IMR-90 (cell line): ENCODE measurements around the gene LRSAM1. TPM values are rescaled to one million over a fixed set of nuclear protein-coding genes. Genes with fewer than 3 reads are reported as not detected.

Experiments used
- ATAC-seq: fragments of 200-7000 bp; cut with Tn5 transposase; 2 replicates; pipeline ENCODE4 v1.9.1; 2020; ENCODE audit warnings: low read depth, mild to moderate bottlenecking, moderate library complexity
- BruUV-seq: library from RNA; stranded (reverse); fragments of 400-500 nt; replicated peaks from 2 replicates; lab custom pipeline; 2021; lab: Mats Ljungman, UMichigan
- CTCF ChIA-PET: fragments of 300-600 bp; formaldehyde crosslinking; extraction: SDS; loops from one replicate; lab custom pipeline; 2021; ENCODE audit warnings: antibody characterized with exemption; lab: Yijun Ruan, JAX
- POLR2A ChIA-PET: fragments of 300-600 bp; sonication (Branson Sonifier 250); formaldehyde crosslinking; loops from one replicate; lab custom pipeline; 2022; ENCODE audit warnings: antibody characterized with exemption; ENCODE audit not compliant: unreplicated experiment; lab: Charles Lee
- DNase-seq: peaks from one replicate; pipeline ENCODE4 v3.0.0; 2013
- H2AFZ ChIP-seq: replicated peaks from 2 replicates; pipeline ENCODE3; 2013; ENCODE audit warnings: low read length, mild to moderate bottlenecking; ENCODE audit not compliant: poor library complexity
- H2AK5ac ChIP-seq: 2 replicates; pipeline ENCODE4 v1.6.1; 2013; ENCODE audit warnings: low read depth, low read length, inconsistent platforms
- H2AK9ac ChIP-seq: replicated peaks from 2 replicates; pipeline ENCODE3; 2013; ENCODE audit warnings: mild to moderate bottlenecking, low read depth, low read length, moderate library complexity; ENCODE audit not compliant: poor library complexity
- H2BK120ac ChIP-seq: 2 replicates; pipeline ENCODE4 v1.6.1; 2013; ENCODE audit warnings: low read depth, low read length, inconsistent platforms
- H2BK15ac ChIP-seq: 3 replicates; pipeline ENCODE4 v1.6.1; 2013; ENCODE audit warnings: low read depth, low read length, inconsistent platforms
- H2BK20ac ChIP-seq: 2 replicates; pipeline ENCODE4 v1.6.1; 2013; ENCODE audit warnings: low read depth, mild to moderate bottlenecking, inconsistent platforms, low read length, moderate library complexity
- H2BK5ac ChIP-seq: 2 replicates; pipeline ENCODE4 v1.6.1; 2013; ENCODE audit warnings: mild to moderate bottlenecking, low read depth, low read length, inconsistent platforms; ENCODE audit not compliant: poor library complexity, severe bottlenecking
- H3K14ac ChIP-seq: replicated peaks from 2 replicates; pipeline ENCODE4 v1.6.1; 2013; ENCODE audit warnings: low read depth, low read length, inconsistent platforms
- H3K18ac ChIP-seq: 2 replicates; pipeline ENCODE4 v1.6.1; 2013; ENCODE audit warnings: low read depth, low read length, control low read depth
- H3K23ac ChIP-seq: 2 replicates; pipeline ENCODE4 v1.6.1; 2013; ENCODE audit warnings: low read depth, low read length, inconsistent platforms
- H3K27ac ChIP-seq: 2 replicates; pipeline ENCODE4 v1.5.1; 2013; ENCODE audit warnings: mild to moderate bottlenecking, control low read depth, low read length; ENCODE audit not compliant: insufficient read depth
- H3K27me3 ChIP-seq: 2 replicates; pipeline ENCODE4 v1.6.1; 2013; ENCODE audit warnings: low read length; ENCODE audit not compliant: control insufficient read depth, insufficient read depth
- H3K36me3 ChIP-seq: 2 replicates; pipeline ENCODE4 v1.6.1; 2013; ENCODE audit warnings: low read length, mixed read lengths; ENCODE audit not compliant: control insufficient read depth, insufficient read depth
- H3K4ac ChIP-seq: 2 replicates; pipeline ENCODE4 v1.6.1; 2013; ENCODE audit warnings: low read depth, low read length, inconsistent platforms
- H3K4me1 ChIP-seq: 2 replicates; pipeline ENCODE4 v1.6.1; 2013; ENCODE audit warnings: low read length, mixed read lengths; ENCODE audit not compliant: control insufficient read depth, insufficient read depth
- H3K4me2 ChIP-seq: 2 replicates; pipeline ENCODE4 v1.6.1; 2013; ENCODE audit warnings: low read depth, mild to moderate bottlenecking, control low read depth, low read length, moderate library complexity
- H3K4me3 ChIP-seq: 2 replicates; pipeline ENCODE4 v1.5.1; 2013; ENCODE audit warnings: low read depth, mild to moderate bottlenecking, control low read depth, low read length, moderate library complexity; ENCODE audit not compliant: insufficient read depth
- H3K56ac ChIP-seq: 2 replicates; pipeline ENCODE4 v1.6.1; 2013; ENCODE audit warnings: low read length, inconsistent platforms; ENCODE audit not compliant: insufficient read depth; ENCODE audit errors: extremely low read depth
- H3K79me1 ChIP-seq, 2 experiments: 2 replicates each; pipeline ENCODE4 v1.6.1; 2013; ENCODE audit warnings: low read length in 2 of 2, inconsistent platforms in 1 of 2, low read depth in 1 of 2
- H3K9ac ChIP-seq: 2 replicates; pipeline ENCODE4 v1.6.1; 2013; ENCODE audit warnings: low read depth, low read length, control low read depth
- H3K9me1 ChIP-seq: 2 replicates; pipeline ENCODE4 v1.6.1; 2013; ENCODE audit warnings: low read length, inconsistent platforms; ENCODE audit not compliant: insufficient read depth
- H3K9me3 ChIP-seq: 2 replicates; pipeline ENCODE4 v1.6.1; 2013; ENCODE audit warnings: low read length; ENCODE audit not compliant: control insufficient read depth, insufficient read depth
- H4K20me1 ChIP-seq: 2 replicates; pipeline ENCODE4 v1.6.1; 2013; ENCODE audit warnings: low read length, inconsistent platforms; ENCODE audit not compliant: insufficient read depth
- H4K5ac ChIP-seq: 2 replicates; pipeline ENCODE4 v1.6.1; 2013; ENCODE audit warnings: mild to moderate bottlenecking, low read depth, low read length, control low read depth
- H4K8ac ChIP-seq, 2 experiments: 2 replicates each; pipeline ENCODE4 v1.6.1; 2013; ENCODE audit warnings: low read depth in 2 of 2, low read length in 2 of 2, control low read depth in 1 of 2, inconsistent platforms in 1 of 2
- H4K91ac ChIP-seq: 2 replicates; pipeline ENCODE4 v1.6.1; 2013; ENCODE audit warnings: low read depth, low read length, inconsistent platforms; ENCODE audit not compliant: insufficient read depth
- BHLHE40 ChIP-seq: fragments of 150-350 bp; IDR thresholded peaks from 2 replicates; pipeline ENCODE4 v1.6.1; 2016; ENCODE audit warnings: mild to moderate bottlenecking, low read depth, low read length
- CHD1 ChIP-seq: IDR thresholded peaks from 2 replicates; pipeline ENCODE4 v1.6.1; 2012; ENCODE audit warnings: low read depth, low read length, improper control_type of control experiment
- ELK1 ChIP-seq: fragments of 150-350 bp; IDR thresholded peaks from 2 replicates; pipeline ENCODE4 v1.6.1; 2016; ENCODE audit warnings: low read depth, mild to moderate bottlenecking, low read length, moderate library complexity, borderline replicate concordance
- FOS ChIP-seq: fragments of 150-350 bp; IDR thresholded peaks from 2 replicates; pipeline ENCODE4 v1.6.1; 2016; ENCODE audit warnings: low read depth, low read length
- MAFK ChIP-seq: IDR thresholded peaks from 2 replicates; pipeline ENCODE4 v1.6.1; 2012; ENCODE audit warnings: low read depth, low read length, improper control_type of control experiment
- MAZ ChIP-seq: IDR thresholded peaks from 2 replicates; pipeline ENCODE4 v1.6.1; 2012; ENCODE audit warnings: low read depth, mild to moderate bottlenecking, low read length, improper control_type of control experiment, moderate library complexity, borderline replicate concordance
- MXI1 ChIP-seq: IDR thresholded peaks from 2 replicates; pipeline ENCODE4 v1.6.1; 2012; ENCODE audit warnings: low read depth, mild to moderate bottlenecking, low read length, moderate library complexity, borderline replicate concordance
- POLR2A ChIP-seq: IDR thresholded peaks from 2 replicates; pipeline ENCODE4 v1.6.1; 2012; ENCODE audit warnings: mild to moderate bottlenecking, low read depth, low read length
- RAD21 ChIP-seq: IDR thresholded peaks from 2 replicates; pipeline ENCODE4 v1.6.1; 2012; ENCODE audit warnings: low read length, improper control_type of control experiment
- RCOR1 ChIP-seq: IDR thresholded peaks from 2 replicates; pipeline ENCODE4 v1.6.1; 2012; ENCODE audit warnings: mild to moderate bottlenecking, low read length, improper control_type of control experiment; ENCODE audit not compliant: insufficient replicate concordance
- RFX5 ChIP-seq: IDR thresholded peaks from 2 replicates; pipeline ENCODE4 v1.8.0; 2012; ENCODE audit warnings: low read depth, mild to moderate bottlenecking, low read length, moderate library complexity
- SMC3 ChIP-seq: fragments of 150-350 bp; IDR thresholded peaks from 2 replicates; pipeline ENCODE4 v1.6.1; 2016; ENCODE audit warnings: low read depth, mild to moderate bottlenecking, antibody characterized with exemption, low read length, moderate library complexity
- USF2 ChIP-seq: fragments of 150-350 bp; IDR thresholded peaks from 2 replicates; pipeline ENCODE4 v1.6.1; 2017; ENCODE audit warnings: mild to moderate bottlenecking, antibody characterized with exemption, low read length, low read depth
- WGBS, 2 experiments: methylation state at CpG; one replicate each; pipeline versions ENCODE4 v1.1.5 to v1.1.7; 2013; ENCODE audit warnings: missing lambda C conversion rate in 2 of 2; ENCODE audit not compliant: insufficient read length in 1 of 2; ENCODE audit errors: extremely low coverage in 2 of 2; 5-methylcytosine and 5-hydroxymethylcytosine counted together
- dilution Hi-C: fragments of 300-500 bp; cut with HindIII; formaldehyde crosslinking; loops from one replicate; pipeline ENCODE4 v1.14.3; 2018; ENCODE audit warnings: low sequenced_read_pairs; ENCODE audit not compliant: unreplicated experiment
- in situ Hi-C: fragments of 300-500 bp; cut with MboI; formaldehyde crosslinking; loops from 3 replicates; pipeline ENCODE4 v1.14.3; 2019; ENCODE audit warnings: low sequenced_read_pairs, inconsistent platforms, mixed read lengths
- intact Hi-C: fragments of 100-400 bp; cut with micrococcal nuclease; formaldehyde crosslinking; loops from 2 replicates; pipeline ENCODE4 v1.10.0; 2022
- polyA plus RNA-seq, 3 experiments: library from polyadenylated mRNA; depleted of rRNA; stranded (reverse); fragments of >200 nt; gene quantifications; 2 replicates each; pipeline ENCODE4 v1.2.3, GENCODE V29; 2012; ENCODE audit warnings: low replicate concordance in 1 of 3
- total RNA-seq: library from RNA; depleted of rRNA; stranded (reverse); fragments of >200 nt; gene quantifications from 2 replicates; pipeline ENCODE4 v1.2.3, GENCODE V29; 2012
- TF ChIP-seq, protein P1 (sequence below): conservative IDR thresholded peaks from 2 replicates; pipeline ENCODE4 v1.5.1; 2012; ENCODE audit warnings: mild to moderate bottlenecking, low read depth, low read length, improper control_type of control experiment

The LRSAM1 gene
- total and polyA plus RNA-seq, 2 of the 4 experiments (the other 2 are of a cell fraction): 3.0 to 9.3 TPM

- no peak overlapping the region for H4K8ac ChIP-seq
- no peak overlapping the region for H3K27ac ChIP-seq
- H2BK5ac ChIP-seq: no peak overlapping the region
- intact Hi-C loops (loop anchor here (5.0 to 10.0 kb wide), 2 partner anchors 223 to 415 kb away; no protein-coding TSS in a partner anchor), dilution Hi-C loops (no loop called here), in situ Hi-C loops (no loop called here)
- no peaks in the 10 kb centered on the region for H3K9me3 ChIP-seq
- no peaks in the 10 kb centered on the region for H3K27me3 ChIP-seq
- H2AK9ac ChIP-seq: no peak overlapping the region
- H3K9me1 ChIP-seq: no peaks in the 10 kb centered on the region
- POLR2A ChIA-PET: no interaction called here
- no peak overlapping the region for H3K4ac ChIP-seq
- H3K4me2 ChIP-seq: no peak overlapping the region
- CTCF ChIA-PET: interaction anchor here (0.6 kb wide), 1 partner anchor 49 kb away, joined by 3 read pairs; no protein-coding TSS in a partner anchor
- no peak for TF ChIP-seq BHLHE40
- no peak for TF ChIP-seq RAD21
- no peak for TF ChIP-seq MAFK
- no peak for TF ChIP-seq MXI1
- no peak for TF ChIP-seq MAZ
- TF ChIP-seq FOS: no peak
- no peak for TF ChIP-seq RFX5
- TF ChIP-seq CHD1: no peak
- no peak for TF ChIP-seq SMC3
- TF ChIP-seq ELK1: no peak
- TF ChIP-seq POLR2A: no peak
- no peak for TF ChIP-seq USF2
- TF ChIP-seq, protein P1, sequence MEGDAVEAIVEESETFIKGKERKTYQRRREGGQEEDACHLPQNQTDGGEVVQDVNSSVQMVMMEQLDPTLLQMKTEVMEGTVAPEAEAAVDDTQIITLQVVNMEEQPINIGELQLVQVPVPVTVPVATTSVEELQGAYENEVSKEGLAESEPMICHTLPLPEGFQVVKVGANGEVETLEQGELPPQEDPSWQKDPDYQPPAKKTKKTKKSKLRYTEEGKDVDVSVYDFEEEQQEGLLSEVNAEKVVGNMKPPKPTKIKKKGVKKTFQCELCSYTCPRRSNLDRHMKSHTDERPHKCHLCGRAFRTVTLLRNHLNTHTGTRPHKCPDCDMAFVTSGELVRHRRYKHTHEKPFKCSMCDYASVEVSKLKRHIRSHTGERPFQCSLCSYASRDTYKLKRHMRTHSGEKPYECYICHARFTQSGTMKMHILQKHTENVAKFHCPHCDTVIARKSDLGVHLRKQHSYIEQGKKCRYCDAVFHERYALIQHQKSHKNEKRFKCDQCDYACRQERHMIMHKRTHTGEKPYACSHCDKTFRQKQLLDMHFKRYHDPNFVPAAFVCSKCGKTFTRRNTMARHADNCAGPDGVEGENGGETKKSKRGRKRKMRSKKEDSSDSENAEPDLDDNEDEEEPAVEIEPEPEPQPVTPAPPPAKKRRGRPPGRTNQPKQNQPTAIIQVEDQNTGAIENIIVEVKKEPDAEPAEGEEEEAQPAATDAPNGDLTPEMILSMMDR: no peak
- no peak for TF ChIP-seq RCOR1
- H3K18ac ChIP-seq: no peak overlapping the region
- DNase-seq: no peak
- peaks cover 26 to 78% of the 10 kb centered on the region in 2 experiments for H3K79me1 ChIP-seq
- no peak overlapping the region for H2BK20ac ChIP-seq
- no peak overlapping the region for H3K14ac ChIP-seq
- H2AK5ac ChIP-seq: no peak overlapping the region
- BruUV-seq: no TSS peak
- 83% methylated on average over 9 of the region's 13 CpGs; no CpG with 5 or more reads in 1 of the 2 experiments for WGBS, 2 experiments
- H2AFZ ChIP-seq: peak overlapping the region; percentile 44
- no peak overlapping the region for H3K56ac ChIP-seq
- no peak overlapping the region for H4K91ac ChIP-seq
- H2BK15ac ChIP-seq: no peak overlapping the region
- no peak overlapping the region for H4K5ac ChIP-seq
- no peak overlapping the region for H3K23ac ChIP-seq
- peaks cover 25% of the 10 kb centered on the region; the same call in 1 of the 2 replicates for H4K20me1 ChIP-seq
- H3K9ac ChIP-seq: no peak overlapping the region
- H3K4me3 ChIP-seq: no peak overlapping the region
- no peak overlapping the region for H2BK120ac ChIP-seq
- no peak for ATAC-seq
- H3K36me3 ChIP-seq: peaks cover 77% of the 10 kb centered on the region
- H3K4me1 ChIP-seq: peaks cover 5% of the 10 kb centered on the region; the same call in 1 of the 2 replicates
Observed at GRCh38 chr9:127509261-127509954, 58.1 kb downstream of the LRSAM1 start.
